GM23338 (cell line): ENCODE measurements around the gene SLC7A10. TPM values are rescaled to one million over a fixed set of nuclear protein-coding genes. Genes with fewer than 3 reads are reported as not detected.

ENCODE experiments used
- ATAC-seq: fragments of 200-7000 bp; cut with Tn5 transposase; 3 replicates; pipeline ENCODE4 v1.9.1; 2020
- DNase-seq: peaks from one replicate; pipeline ENCODE4 v3.0.0-alpha.2; 2015; ENCODE audit warnings: low spot score
- H2AFZ ChIP-seq: fragments of 200-600 bp; sonication (generic); 2 replicates; pipeline ENCODE4 v1.8.0; 2016; ENCODE audit warnings: antibody characterized with exemption, mild to moderate bottlenecking, moderate library complexity
- H3F3A ChIP-seq: fragments of 200-600 bp; sonication (generic); replicated peaks from 2 replicates; pipeline ENCODE4 v1.8.0; 2017; ENCODE audit warnings: antibody characterized with exemption, mixed run types, low read depth
- H3K27ac ChIP-seq: fragments of 200-600 bp; sonication (generic); 2 replicates; pipeline ENCODE4 v1.6.1; 2016; ENCODE audit warnings: low read depth
- H3K27me3 ChIP-seq: fragments of 200-600 bp; sonication (generic); 2 replicates; pipeline ENCODE4 v1.8.0; 2016; ENCODE audit warnings: mild to moderate bottlenecking, mixed run types, moderate library complexity; ENCODE audit not compliant: insufficient read depth
- H3K36me3 ChIP-seq: fragments of 200-600 bp; sonication (generic); 2 replicates; pipeline ENCODE4 v1.8.0; 2016; ENCODE audit warnings: mild to moderate bottlenecking; ENCODE audit not compliant: insufficient read depth
- H3K4me1 ChIP-seq: fragments of 200-600 bp; sonication (generic); 2 replicates; pipeline ENCODE4 v1.8.0; 2016; ENCODE audit warnings: mild to moderate bottlenecking, moderate library complexity; ENCODE audit not compliant: insufficient read depth
- H3K4me2 ChIP-seq: fragments of 200-600 bp; sonication (generic); 2 replicates; pipeline ENCODE4 v1.7.1; 2017; ENCODE audit warnings: mixed run types
- H3K4me3 ChIP-seq: fragments of 200-600 bp; sonication (generic); 2 replicates; pipeline ENCODE4 v1.6.1; 2016; ENCODE audit warnings: mixed run types
- H3K79me2 ChIP-seq: fragments of 200-600 bp; sonication (generic); replicated peaks from 2 replicates; pipeline ENCODE4 v1.8.0; 2017; ENCODE audit warnings: mild to moderate bottlenecking; ENCODE audit not compliant: insufficient read depth
- H3K9me2 ChIP-seq: fragments of 200-600 bp; sonication (generic); 2 replicates; pipeline ENCODE4 v1.8.0; 2017; ENCODE audit not compliant: insufficient read depth
- H4K20me1 ChIP-seq: fragments of 200-600 bp; sonication (generic); replicated peaks from 2 replicates; pipeline ENCODE4 v1.8.0; 2017; ENCODE audit warnings: mild to moderate bottlenecking; ENCODE audit not compliant: insufficient read depth
- H3K27ac Mint-ChIP-seq: 2 replicates; pipeline ENCODE4 v1.8.0; 2020; ENCODE audit warnings: inconsistent platforms, mild to moderate bottlenecking, moderate library complexity, mixed read lengths
- H3K27me3 Mint-ChIP-seq: 3 replicates; pipeline ENCODE4 v1.8.0; 2022; ENCODE audit warnings: low read depth, mild to moderate bottlenecking, moderate library complexity, mixed read lengths, inconsistent platforms; ENCODE audit not compliant: insufficient read depth, poor library complexity
- H3K36me3 Mint-ChIP-seq: 3 replicates; pipeline ENCODE4 v1.8.0; 2021; ENCODE audit warnings: low read depth, mild to moderate bottlenecking, inconsistent platforms, moderate library complexity, mixed read lengths
- H3K4me1 Mint-ChIP-seq: 3 replicates; pipeline ENCODE4 v1.8.0; 2020; ENCODE audit warnings: mild to moderate bottlenecking, inconsistent platforms, mixed read lengths
- H3K4me3 Mint-ChIP-seq: 3 replicates; pipeline ENCODE4 v1.8.0; 2021; ENCODE audit warnings: moderate library complexity, mild to moderate bottlenecking, inconsistent platforms, mixed read lengths
- H3K9me3 Mint-ChIP-seq: 3 replicates; pipeline ENCODE4 v1.8.0; 2020; ENCODE audit warnings: moderate library complexity, mild to moderate bottlenecking, inconsistent platforms, mixed read lengths
- EZH2 ChIP-seq: fragments of 200-600 bp; sonication (generic); IDR thresholded peaks from one replicate; pipeline ENCODE4 v1.8.0; 2017; ENCODE audit warnings: antibody characterized with exemption, mild to moderate bottlenecking, low read depth; ENCODE audit not compliant: unreplicated experiment
- EZH2phosphoT487 ChIP-seq: fragments of 200-600 bp; sonication (generic); IDR thresholded peaks from one replicate; pipeline ENCODE4 v1.8.1; 2018; ENCODE audit warnings: antibody characterized with exemption; ENCODE audit not compliant: unreplicated experiment
- STAT1 ChIP-seq: IDR thresholded peaks from one replicate; pipeline ENCODE4 v1.6.1; 2016; ENCODE audit warnings: antibody characterized with exemption; ENCODE audit not compliant: unreplicated experiment
- ZNF331 ChIP-seq: fragments of 250-450 bp; sonication (Bioruptor Pico); IDR thresholded peaks from 2 replicates; pipeline ENCODE4 v1.5.0; 2020; ENCODE audit warnings: low read depth, mild to moderate bottlenecking, moderate library complexity
- polyA plus RNA-seq: library from polyadenylated mRNA; unstranded; fragments of >200 nt; fragmentation: Nextera tagmentation; extraction: Ambion mirVana; gene quantifications from 2 replicates; pipeline ENCODE4 v1.2.1, GENCODE V29; 2016
- total RNA-seq: library from RNA; depleted of rRNA; stranded (reverse); fragments of >200 nt; shearing (Covaris generic); gene quantifications from 2 replicates; pipeline ENCODE4 v1.2.3, GENCODE V29; 2014
- TF ChIP-seq, protein P1 (sequence below): IDR thresholded peaks from one replicate; pipeline ENCODE4 v1.6.1; 2018; ENCODE audit warnings: antibody characterized with exemption; ENCODE audit not compliant: unreplicated experiment
- TF ChIP-seq, protein P2 (sequence below), 2 experiments: fragments of 200-600 bp in 1 of 2; sonication (generic) in 1 of 2; conservative IDR thresholded peaks; 2 replicates each; pipeline versions ENCODE4 v1.5.1 to v1.6.1; 2016 to 2017; ENCODE audit warnings: antibody characterized with exemption in 2 of 2, low read depth in 2 of 2, mild to moderate bottlenecking in 2 of 2, moderate library complexity in 1 of 2
- TF ChIP-seq, protein P3 (sequence below): IDR thresholded peaks from 2 replicates; pipeline ENCODE4 v1.6.1; 2016; ENCODE audit warnings: antibody characterized with exemption
- TF ChIP-seq, protein P4 (sequence below): fragments of 250-450 bp; sonication (Bioruptor Pico); IDR thresholded peaks from 2 replicates; pipeline ENCODE4 v1.5.0; 2020; ENCODE audit warnings: mild to moderate bottlenecking, moderate library complexity

The SLC7A10 gene
- total and polyA plus RNA-seq, 2 experiments from 2014 or later = 3.3 to 6.3 TPM

- TF ChIP-seq, protein P1, sequence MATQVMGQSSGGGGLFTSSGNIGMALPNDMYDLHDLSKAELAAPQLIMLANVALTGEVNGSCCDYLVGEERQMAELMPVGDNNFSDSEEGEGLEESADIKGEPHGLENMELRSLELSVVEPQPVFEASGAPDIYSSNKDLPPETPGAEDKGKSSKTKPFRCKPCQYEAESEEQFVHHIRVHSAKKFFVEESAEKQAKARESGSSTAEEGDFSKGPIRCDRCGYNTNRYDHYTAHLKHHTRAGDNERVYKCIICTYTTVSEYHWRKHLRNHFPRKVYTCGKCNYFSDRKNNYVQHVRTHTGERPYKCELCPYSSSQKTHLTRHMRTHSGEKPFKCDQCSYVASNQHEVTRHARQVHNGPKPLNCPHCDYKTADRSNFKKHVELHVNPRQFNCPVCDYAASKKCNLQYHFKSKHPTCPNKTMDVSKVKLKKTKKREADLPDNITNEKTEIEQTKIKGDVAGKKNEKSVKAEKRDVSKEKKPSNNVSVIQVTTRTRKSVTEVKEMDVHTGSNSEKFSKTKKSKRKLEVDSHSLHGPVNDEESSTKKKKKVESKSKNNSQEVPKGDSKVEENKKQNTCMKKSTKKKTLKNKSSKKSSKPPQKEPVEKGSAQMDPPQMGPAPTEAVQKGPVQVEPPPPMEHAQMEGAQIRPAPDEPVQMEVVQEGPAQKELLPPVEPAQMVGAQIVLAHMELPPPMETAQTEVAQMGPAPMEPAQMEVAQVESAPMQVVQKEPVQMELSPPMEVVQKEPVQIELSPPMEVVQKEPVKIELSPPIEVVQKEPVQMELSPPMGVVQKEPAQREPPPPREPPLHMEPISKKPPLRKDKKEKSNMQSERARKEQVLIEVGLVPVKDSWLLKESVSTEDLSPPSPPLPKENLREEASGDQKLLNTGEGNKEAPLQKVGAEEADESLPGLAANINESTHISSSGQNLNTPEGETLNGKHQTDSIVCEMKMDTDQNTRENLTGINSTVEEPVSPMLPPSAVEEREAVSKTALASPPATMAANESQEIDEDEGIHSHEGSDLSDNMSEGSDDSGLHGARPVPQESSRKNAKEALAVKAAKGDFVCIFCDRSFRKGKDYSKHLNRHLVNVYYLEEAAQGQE = no peak
These were observed 4.9 kb downstream of the SLC7A10 start (continued) for GRCh38 chr19:33220735-33221134.

- peaks cover 23% of the 10 kb centered on the region for H3K27me3 Mint-ChIP-seq
- peaks cover 5% of the 10 kb centered on the region; the same call in 2 of the 3 replicates for H3K4me1 Mint-ChIP-seq
- Histone ChIP-seq H3K27me3 (peaks cover 13% of the 10 kb centered on the region), H3K4me1 (no peaks in the 10 kb centered on the region), H4K20me1 (no peaks in the 10 kb centered on the region), H3K9me2 (no peaks in the 10 kb centered on the region), H3K79me2 (no peaks in the 10 kb centered on the region), H3K36me3 (no peaks in the 10 kb centered on the region), H3K4me3 (no peak overlapping the region), H3K4me2 (no peak overlapping the region), H2AFZ (no peak overlapping the region), H3F3A (no peaks in the 10 kb centered on the region), H3K27ac (no peak overlapping the region)
- no peaks in the 10 kb centered on the region for H3K9me3 Mint-ChIP-seq
- no peak overlapping the region; the same call in 2 of the 3 replicates for H3K4me3 Mint-ChIP-seq
- no peaks in the 10 kb centered on the region for H3K36me3 Mint-ChIP-seq
- DNase-seq (no peak), ATAC-seq (no peak)
- no peak overlapping the region for H3K27ac Mint-ChIP-seq
- TF ChIP-seq, protein P2, sequence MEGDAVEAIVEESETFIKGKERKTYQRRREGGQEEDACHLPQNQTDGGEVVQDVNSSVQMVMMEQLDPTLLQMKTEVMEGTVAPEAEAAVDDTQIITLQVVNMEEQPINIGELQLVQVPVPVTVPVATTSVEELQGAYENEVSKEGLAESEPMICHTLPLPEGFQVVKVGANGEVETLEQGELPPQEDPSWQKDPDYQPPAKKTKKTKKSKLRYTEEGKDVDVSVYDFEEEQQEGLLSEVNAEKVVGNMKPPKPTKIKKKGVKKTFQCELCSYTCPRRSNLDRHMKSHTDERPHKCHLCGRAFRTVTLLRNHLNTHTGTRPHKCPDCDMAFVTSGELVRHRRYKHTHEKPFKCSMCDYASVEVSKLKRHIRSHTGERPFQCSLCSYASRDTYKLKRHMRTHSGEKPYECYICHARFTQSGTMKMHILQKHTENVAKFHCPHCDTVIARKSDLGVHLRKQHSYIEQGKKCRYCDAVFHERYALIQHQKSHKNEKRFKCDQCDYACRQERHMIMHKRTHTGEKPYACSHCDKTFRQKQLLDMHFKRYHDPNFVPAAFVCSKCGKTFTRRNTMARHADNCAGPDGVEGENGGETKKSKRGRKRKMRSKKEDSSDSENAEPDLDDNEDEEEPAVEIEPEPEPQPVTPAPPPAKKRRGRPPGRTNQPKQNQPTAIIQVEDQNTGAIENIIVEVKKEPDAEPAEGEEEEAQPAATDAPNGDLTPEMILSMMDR (conservative IDR thresholded peaks at IDR 0.05; ENCODE audit: low read depth in 2 of 2) = no peak
- no peak for TF ChIP-seq EZH2
- no peak for TF ChIP-seq ZNF331 (CRISPR knock-in tag)
- TF ChIP-seq, protein P3, sequence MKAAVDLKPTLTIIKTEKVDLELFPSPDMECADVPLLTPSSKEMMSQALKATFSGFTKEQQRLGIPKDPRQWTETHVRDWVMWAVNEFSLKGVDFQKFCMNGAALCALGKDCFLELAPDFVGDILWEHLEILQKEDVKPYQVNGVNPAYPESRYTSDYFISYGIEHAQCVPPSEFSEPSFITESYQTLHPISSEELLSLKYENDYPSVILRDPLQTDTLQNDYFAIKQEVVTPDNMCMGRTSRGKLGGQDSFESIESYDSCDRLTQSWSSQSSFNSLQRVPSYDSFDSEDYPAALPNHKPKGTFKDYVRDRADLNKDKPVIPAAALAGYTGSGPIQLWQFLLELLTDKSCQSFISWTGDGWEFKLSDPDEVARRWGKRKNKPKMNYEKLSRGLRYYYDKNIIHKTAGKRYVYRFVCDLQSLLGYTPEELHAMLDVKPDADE = no peak
- TF ChIP-seq EZH2phosphoT487 = no peak
- TF ChIP-seq, protein P4, sequence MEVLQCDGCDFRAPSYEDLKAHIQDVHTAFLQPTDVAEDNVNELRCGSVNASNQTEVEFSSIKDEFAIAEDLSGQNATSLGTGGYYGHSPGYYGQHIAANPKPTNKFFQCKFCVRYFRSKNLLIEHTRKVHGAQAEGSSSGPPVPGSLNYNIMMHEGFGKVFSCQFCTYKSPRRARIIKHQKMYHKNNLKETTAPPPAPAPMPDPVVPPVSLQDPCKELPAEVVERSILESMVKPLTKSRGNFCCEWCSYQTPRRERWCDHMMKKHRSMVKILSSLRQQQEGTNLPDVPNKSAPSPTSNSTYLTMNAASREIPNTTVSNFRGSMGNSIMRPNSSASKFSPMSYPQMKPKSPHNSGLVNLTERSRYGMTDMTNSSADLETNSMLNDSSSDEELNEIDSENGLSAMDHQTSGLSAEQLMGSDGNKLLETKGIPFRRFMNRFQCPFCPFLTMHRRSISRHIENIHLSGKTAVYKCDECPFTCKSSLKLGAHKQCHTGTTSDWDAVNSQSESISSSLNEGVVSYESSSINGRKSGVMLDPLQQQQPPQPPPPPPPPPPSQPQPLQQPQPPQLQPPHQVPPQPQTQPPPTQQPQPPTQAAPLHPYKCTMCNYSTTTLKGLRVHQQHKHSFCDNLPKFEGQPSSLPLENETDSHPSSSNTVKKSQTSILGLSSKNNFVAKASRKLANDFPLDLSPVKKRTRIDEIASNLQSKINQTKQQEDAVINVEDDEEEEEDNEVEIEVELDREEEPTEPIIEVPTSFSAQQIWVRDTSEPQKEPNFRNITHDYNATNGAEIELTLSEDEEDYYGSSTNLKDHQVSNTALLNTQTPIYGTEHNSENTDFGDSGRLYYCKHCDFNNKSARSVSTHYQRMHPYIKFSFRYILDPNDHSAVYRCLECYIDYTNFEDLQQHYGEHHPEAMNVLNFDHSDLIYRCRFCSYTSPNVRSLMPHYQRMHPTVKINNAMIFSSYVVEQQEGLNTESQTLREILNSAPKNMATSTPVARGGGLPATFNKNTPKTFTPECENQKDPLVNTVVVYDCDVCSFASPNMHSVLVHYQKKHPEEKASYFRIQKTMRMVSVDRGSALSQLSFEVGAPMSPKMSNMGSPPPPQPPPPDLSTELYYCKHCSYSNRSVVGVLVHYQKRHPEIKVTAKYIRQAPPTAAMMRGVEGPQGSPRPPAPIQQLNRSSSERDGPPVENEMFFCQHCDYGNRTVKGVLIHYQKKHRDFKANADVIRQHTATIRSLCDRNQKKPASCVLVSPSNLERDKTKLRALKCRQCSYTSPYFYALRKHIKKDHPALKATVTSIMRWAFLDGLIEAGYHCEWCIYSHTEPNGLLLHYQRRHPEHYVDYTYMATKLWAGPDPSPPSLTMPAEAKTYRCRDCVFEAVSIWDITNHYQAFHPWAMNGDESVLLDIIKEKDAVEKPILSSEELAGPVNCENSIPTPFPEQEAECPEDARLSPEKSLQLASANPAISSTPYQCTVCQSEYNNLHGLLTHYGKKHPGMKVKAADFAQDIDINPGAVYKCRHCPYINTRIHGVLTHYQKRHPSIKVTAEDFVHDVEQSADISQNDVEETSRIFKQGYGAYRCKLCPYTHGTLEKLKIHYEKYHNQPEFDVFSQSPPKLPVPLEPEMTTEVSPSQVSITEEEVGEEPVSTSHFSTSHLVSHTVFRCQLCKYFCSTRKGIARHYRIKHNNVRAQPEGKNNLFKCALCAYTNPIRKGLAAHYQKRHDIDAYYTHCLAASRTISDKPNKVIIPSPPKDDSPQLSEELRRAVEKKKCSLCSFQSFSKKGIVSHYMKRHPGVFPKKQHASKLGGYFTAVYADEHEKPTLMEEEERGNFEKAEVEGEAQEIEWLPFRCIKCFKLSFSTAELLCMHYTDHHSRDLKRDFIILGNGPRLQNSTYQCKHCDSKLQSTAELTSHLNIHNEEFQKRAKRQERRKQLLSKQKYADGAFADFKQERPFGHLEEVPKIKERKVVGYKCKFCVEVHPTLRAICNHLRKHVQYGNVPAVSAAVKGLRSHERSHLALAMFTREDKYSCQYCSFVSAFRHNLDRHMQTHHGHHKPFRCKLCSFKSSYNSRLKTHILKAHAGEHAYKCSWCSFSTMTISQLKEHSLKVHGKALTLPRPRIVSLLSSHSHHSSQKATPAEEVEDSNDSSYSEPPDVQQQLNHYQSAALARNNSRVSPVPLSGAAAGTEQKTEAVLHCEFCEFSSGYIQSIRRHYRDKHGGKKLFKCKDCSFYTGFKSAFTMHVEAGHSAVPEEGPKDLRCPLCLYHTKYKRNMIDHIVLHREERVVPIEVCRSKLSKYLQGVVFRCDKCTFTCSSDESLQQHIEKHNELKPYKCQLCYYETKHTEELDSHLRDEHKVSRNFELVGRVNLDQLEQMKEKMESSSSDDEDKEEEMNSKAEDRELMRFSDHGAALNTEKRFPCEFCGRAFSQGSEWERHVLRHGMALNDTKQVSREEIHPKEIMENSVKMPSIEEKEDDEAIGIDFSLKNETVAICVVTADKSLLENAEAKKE (CRISPR knock-in tag) = no peak
- TF ChIP-seq, protein P1 = no peak
- no peak for TF ChIP-seq STAT1
These were observed 5.5 kb downstream of the SLC7A10 start for GRCh38 chr19:33220115-33220514.
